Inflammatory macrophage treated with lipopolysaccharide for 4 hours (primary cell): ENCODE measurements around the gene KRT34.
A peak's percentile ranks its signal among the peaks of the same experiment; 100 is the strongest.
"Not testable (repeated sequence)": the region's sequence is repeated elsewhere in the genome, so short reads cannot be mapped to it uniquely, and the experiment has no call there.

Experiments used
- DNase-seq: peaks from one replicate; pipeline ENCODE4 v3.0.0-alpha.2; 2020

Gene KRT34

DNA sequence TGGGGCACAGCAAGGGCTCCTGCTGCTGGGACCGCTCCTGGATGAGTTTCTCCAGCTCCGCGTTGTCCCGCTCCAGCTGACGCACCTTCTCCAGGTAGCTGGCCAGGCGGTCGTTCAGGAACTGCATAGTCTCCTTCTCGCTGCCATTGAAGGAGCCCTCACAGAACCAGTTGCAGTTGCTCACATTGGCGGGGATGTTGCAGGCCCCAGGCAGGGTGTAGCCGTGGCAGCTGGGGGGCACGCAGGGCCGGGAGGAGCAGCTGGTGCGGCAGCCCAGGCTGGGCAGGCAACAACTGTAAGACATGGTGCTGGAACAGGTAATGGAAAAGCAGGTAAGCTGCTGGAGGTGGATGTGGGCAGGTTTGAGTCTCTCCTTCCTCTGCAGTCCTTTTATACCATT, at the start of gene KRT34:
KRT34 (minus strand) TSS at position 364 of the 400 bp plus-strand sequence; CDS start at position 304, 60 bp downstream.
- DNase-seq: not testable (repeated sequence)

DNA sequence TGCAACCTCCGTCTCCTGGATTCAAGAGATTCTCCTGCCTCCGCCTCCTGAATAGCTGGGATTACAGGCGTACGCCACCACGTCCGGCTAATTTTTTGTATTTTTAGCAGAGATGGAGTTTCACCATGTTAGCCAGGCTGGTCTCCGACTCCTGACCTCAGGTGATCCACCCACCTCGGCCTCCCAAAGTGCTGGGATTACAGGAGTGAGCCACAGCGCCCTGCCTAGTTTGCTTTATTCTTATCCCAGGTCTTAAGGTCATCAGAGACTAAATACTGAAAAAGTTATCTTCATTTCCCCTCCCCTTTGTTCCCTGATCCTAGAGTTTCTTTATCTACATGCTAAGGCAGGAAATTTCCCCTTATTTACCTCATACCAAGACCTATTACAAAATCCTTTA, 48.3 kb upstream of the KRT34 start:
- not testable (repeated sequence) for DNase-seq

DNA sequence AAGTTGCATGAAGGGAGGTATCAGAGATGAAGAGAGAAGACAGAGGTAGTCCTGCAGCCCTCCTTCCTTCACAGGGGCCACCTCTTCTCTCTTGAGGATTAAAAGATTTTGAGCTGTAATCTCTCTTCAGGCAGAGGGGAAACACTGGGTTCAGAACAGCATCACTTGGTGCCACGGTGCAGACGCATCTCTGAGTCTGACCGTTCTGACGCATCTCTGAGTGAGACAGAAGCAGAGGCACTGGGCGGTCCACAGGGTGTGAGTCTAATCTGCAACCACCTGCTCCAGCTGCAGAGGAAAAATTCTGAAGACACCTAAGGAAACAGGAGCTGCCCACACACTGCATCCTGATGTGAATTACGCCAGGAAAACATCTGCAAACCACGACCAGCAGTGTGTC, 47.6 kb upstream of the KRT34 start:
- DNase-seq: no peak

DNA sequence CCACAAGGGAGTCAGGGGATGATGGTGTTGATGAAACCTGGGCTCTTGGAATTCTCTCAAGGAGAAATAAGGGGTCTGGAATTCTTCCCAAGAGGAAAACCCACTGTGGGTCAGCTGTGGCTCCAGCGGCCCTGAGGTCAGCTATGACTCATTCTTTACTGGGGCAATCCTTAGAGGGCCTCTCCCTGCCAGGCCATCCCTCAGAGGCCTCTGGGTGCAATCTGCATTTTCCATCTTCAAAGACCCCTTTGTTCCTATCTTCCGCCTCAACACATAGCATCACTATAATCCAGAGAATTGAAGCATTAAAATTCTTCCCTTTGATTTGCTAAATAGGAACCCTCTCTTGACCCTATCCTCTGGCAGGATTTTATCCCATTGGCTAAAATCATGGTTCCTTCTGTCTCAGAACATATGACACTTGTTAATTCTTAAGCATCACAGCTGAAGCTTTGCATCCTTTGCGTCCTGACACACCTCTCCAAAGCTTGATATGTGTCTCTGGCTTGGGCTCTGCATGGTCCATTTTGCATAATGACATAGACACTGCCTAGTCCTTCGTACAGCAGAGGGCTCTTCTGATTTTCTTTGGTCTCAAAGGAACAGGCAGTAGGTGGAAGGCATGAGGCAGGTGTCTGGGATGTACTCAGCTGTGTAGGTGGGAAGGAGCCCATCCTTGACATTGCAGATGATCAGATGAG, 46.6 kb upstream of the KRT34 start:
- no peak for DNase-seq

DNA sequence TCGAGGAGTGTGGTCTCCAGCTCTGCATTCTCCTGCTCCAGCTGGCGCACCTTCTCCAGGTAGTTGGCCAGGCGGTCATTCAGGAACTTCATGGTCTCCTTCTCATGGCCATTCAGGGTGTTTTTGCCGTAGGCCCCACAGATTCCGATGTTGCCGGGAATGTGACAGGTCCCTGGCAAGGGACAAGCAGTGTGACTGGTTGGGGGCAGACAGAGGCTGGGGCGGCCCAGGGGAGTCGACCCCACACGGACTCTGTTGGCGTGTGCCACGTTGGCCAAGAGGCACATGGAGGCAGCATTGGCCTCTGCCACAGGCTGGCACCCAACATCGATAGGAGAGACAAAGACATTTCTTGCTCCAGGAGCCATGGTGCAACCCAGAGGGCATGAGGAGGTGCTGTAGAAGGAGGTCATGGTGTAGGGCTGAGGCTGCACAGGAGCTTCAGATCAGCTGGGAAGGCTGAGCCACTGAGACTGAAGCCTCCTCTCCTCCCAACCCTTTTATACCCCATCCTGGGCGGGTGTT, 42.1 kb upstream of the KRT34 start, which contains the start of gene KRT37:
KRT37 (minus strand) TSS at position 475 of the 525 bp plus-strand sequence; CDS start at position 413, 62 bp downstream.
- no peak for DNase-seq

DNA sequence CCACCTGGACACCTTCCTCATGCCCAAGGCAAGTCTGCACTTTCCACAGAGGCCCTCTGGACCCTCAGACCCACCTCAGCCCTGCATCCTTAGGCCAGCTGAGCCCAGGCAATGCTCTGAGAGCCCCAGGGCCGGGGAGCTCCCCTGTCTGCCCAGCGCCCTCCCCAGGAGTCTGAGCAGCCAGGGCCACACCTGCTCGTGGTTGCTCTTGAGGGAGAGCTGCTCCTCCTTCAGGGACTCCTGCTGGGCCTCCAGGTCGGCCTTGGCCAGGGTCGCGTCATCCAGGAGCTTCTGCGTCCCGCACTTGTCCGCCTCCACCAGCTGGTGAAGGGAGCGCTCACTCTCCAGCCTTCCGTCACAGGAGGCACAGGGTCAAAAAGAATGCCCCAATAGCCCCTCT, 40.5 kb upstream of the KRT34 start:
- not testable (repeated sequence) for DNase-seq

DNA sequence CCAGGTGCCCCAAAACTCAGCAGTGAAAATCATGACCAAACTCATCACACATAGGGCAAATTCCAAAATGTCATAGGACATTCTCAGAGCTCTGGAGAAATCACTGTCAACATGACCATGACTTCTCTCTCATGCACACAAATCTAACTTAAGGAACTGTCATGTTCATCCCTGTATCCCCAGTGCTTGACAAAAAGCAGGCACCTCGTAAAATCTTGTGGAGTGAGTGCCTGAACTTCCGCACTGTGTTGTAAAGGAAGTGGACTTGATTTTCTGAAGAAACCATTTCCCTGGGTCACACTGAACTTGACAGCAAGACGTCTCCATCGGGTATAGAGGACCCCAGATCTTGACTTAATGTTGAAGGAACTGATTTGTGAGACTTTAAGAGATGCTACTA, 39.5 kb upstream of the KRT34 start:
- DNase-seq: no peak

DNA sequence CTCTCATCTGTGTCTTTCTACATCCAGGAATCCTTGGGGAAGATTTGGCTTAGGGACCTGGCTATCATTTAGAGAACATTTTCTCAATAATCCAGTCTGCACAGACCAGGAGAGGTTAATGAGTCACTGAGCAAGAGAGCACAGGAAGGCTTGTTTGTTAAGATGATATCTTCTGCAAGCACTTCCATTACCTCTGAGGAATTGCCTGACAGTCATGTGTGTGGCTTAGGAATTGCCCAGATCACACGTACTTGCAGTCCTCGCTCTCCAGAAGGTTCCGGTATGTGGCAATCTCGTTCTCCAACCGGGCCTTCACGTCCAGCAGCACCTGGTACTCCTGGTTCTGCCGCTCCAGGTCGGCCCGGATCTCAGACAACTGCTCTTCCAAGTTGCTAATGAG, 39.0 kb upstream of the KRT34 start:
- DNase-seq: no peak

DNA sequence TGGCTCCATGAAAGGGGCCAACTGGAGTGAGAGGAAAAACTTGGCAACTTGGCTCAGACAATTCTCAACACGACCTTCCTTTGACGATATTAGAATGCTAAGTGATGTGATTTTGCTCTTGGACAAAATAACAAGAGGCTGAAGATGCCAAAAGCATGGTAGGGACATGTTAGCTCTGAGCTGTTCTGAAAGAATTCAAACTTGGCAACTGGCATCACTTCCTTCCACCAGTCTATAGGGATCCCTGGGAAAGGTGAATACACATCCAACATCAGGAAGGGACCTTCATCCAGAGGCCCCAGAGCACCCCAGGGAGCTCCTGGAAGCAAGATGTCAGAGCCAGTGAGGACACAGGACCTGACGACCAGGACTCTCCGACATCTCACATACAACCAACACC, 38.0 kb upstream of the KRT34 start:
- no peak for DNase-seq

DNA sequence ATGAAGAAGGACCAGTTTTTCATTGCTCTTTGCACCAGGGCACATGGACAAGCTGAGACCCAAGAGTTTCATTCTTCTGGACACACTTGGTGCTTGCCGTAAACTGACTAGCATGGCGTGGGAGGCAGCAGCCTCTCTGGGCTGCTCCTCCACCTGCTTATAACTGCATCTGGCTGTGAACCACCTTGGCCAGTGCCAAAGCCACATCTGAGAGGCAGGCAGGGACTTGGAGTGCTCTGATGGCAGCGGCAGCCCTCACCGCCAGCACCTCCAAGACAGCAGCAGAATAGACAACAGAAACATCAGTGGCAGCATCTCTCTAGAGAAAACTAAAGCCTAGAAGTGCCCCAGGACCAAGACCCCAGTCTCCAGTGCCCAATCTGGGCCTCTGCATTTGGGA, 37.6 kb upstream of the KRT34 start:
- no peak for DNase-seq

DNA sequence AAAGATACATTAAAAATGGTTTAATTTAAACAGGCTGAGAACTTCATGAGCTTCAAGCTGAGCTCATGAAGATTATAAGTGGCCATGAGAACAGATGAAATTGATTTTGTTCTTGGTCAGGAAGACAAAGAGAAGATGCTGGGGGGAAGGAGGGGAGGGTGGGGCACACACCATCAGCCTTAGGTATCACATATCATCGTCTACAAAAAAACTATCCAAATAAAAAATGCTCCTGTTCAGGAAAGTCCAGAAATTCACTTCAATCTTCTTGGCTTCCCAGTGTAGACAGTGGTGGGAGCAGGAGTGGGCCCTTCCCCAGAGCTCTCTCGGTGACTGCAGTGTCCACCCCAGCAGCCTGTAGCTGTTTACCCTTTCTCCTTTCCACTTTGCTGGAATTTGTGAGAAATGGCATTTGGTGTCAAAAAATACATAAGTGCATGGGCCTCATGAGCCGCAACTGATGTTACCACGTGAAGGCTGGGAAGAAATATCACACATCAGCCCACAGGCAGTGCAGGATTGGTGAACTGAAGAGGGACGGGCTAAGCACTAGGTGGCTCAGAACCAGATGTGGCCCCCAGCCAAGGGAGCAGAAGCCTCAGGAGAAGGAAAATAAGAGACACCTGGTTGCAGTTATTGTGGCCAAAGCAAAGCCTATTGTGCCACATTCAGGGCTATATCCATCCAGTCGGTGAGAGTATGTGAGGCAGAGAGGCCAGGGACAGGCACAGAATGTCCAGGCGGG, 36.2 kb upstream of the KRT34 start:
- no peak for DNase-seq

DNA sequence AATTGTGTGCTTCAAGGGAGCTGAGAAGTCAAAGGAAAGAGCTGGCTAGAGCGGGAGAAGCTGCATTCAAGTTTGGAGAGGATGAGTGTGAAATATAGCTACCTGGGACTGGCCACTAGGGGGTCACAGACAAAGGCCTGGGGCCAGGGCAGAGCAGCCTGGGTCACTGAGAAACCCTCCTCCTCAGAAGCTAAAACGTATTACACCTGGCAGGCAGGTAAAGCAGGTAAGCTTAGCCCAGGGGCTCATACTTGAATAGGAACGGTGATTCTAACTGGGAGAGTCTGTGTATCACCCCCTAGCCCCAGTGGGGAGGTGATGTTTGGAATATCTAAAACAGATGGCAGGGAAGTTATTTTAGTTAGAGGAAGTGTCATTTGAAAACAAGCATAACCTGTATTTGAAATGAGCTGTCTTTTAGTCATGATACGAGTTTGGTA, 35.5 kb upstream of the KRT34 start:
- no peak for DNase-seq

DNA sequence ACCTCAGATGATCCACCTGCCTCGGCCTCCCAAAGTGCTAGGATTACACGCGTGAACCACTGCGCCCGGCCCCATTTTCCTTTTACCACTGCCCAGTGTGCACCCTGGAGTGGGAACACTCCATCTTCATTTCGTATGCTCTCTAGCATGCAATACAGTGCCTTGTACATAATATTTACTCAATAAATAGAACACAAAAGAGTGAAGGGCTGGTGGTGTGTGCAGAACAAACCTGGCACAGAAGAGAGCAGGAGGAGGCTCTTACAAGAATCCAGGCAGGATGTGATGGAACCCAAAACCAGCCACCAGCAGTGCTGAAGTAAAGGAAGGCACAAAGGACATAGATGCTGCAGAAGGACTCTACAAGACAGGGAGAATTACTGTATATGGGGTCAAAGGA, 35.0 kb upstream of the KRT34 start:
- no peak for DNase-seq

DNA sequence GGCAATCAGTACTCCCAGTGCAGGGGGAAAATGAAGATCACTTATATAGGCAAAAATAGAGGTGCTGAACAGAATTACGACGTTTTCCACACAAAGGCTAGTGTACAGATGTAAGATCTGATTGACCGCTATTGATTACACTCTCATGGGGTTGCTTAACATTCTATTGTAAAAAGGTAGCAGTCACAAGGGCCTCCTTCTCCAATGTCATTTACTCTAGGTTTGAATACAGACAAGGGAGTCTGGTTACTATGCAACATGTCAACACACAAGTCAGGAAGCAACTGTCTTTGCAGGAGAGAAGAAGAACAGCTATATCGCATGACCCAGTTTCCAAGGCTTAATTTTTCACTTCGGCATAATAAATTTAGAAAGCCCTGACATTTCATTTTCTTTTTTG, 34.4 kb upstream of the KRT34 start:
- DNase-seq: no peak

DNA sequence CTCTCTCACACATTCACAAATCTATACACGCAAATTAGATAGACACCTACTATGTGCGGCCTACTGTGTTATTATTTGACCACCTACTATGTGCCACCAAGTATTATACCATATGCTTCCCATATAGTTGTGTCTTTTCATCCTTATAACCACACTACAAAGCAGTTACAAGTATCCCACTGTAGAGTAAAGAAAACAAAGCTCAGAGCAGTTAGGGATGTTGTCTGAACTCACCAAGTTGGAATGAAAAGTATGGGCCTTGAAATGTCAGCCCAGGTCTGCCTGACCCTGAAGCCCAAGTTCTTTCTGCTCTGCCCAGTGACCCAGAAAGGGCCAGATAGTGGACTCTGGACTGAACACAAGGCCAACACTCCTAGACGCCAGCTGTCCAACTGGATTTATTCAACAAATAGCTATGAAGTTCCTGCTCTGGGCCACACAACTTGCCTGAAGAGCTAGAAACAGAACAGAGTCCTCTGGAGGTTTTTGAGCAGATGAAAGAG, 33.8 kb upstream of the KRT34 start:
- no peak for DNase-seq

DNA sequence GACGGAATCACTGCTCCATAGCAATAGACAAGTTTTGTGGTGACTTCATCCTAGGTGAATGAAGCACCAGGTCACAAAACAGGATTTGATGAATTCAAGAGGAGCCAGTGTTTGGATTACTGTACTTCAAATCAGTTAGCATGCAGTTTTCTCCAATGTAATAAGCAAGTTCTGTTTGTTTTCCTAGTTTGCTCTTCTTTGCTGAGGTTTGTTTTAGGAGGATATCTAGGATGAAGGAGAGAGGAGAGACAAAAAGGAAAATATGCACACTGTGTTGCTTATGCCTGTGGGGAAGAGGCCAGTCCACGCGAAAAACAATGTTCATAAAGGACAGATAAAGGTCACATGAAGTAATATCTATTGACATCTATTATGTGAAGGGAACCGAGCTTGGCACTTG, 33.3 kb upstream of the KRT34 start:
- DNase-seq: no peak

DNA sequence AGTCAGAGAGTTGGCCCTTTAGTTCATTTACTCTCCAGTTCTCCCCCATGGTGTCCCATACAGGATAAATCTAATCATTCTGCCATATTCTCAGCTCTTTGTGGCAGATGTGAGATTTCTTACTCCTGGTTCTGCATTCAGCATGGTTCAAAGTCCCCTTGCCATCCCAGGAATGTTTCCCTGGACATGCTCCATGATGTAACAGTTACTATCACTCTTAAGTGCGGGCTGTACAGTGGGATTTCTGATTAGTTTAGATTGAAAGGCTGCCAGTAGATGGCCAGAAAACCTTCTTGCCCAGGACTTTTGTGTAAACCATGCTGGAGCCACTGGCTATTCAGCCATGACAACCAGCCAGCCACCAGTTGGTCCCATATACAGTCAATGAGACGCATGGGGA, 31.9 kb upstream of the KRT34 start:
- DNase-seq: no peak

DNA sequence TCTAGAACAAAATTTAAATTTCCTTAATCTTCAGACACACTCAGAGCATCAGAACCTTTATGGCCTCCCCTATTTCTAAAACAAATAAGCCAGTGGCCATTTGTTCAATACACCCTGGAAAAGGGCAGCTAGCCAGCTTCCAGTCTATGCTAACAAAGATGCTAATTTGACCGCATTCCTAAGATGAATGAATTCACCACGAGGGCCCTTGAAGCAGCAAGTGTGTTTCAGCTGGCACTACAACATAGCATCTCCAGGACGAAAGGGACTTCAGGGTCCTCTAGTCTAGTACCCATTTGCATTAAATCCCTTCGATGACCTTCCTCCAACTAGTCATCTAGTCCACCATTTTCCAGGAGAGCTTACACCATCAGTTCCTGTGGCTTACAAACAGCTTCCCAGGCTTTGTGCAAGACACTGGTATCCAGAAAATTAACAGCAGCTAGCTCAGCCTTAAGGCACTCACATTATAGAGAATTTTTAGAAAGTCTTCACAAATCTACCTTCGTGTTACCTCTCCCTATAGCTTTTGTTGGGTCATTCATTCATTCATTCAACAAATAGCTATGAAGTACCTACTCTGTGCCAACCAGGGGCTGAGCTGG, 31.3 kb upstream of the KRT34 start:
- no peak for DNase-seq

DNA sequence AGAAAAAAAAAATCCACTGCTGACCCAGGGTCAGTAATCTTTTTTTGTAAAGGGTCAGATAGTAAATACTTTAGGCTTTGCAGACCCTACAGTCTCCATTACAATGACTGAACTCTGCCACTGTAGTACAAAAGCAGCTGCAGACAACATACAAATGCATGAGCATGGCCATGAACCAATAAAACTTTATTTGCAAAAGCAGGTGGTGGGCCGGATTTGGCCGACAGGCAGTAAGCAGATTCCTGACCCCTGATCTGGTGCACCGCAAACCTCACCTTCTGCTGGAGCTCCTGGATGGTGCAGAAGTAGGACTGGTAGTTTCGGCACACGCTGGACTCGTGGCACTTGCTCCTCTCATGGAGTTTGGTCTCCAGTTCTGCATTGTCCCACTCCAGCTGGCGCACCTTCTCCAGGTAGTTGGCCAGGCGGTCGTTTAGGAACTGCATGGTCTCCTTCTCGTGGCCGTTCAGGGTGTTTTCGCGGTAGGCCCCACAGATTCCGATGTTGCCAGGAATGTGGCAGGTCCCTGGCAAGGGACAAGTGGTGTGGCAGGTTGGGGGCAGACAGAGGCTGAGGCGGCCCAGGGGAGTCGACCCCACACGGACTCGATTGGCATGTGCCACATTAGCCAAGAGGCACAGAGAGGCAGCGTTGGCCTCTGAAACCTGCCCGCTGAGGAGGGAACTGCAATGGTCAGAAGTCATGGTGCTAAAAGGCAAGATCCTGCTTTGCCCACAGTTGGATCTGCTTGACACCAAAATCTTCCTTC, 29.1 kb upstream of the KRT34 start:
- no peak for DNase-seq

DNA sequence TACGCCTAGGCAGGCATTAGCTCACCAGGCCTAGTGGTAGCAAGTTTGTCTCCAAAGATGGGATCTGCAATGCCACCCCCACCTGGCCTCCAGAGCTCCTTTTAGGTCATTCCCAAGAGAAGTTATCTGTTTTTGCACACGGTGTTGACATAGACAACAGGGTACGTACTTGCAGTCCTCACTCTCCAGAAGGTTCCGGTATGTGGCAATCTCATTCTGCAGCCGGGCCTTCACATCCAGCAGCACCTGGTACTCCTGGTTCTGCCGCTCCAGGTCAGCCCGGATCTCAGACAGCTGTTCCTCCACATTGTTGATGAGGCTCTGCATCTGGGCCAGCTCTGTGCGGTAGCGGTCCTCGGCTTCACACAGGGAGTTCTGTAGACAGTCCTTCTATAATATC, 25.1 kb upstream of the KRT34 start:
- DNase-seq: no peak

DNA sequence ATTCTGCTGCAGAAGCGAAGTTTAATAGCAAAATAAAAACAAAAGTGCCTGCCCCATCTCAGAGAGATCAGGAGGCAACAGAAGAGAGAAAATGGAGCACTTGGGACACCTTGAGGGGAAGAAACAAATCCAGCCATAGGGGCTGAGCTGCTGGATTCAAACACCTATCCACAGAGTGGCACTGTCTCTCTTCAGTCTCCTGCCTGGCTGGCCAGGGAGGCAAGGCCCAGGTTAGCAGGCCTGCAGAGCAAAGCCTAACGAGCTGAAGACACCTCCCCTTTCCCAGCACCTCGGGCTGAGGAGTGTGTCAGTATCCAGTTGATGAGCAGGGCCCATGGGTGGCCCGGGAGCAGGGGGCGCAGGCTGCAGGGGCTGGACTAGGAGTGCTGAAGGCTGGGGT, 24.1 kb upstream of the KRT34 start:
- no peak for DNase-seq

DNA sequence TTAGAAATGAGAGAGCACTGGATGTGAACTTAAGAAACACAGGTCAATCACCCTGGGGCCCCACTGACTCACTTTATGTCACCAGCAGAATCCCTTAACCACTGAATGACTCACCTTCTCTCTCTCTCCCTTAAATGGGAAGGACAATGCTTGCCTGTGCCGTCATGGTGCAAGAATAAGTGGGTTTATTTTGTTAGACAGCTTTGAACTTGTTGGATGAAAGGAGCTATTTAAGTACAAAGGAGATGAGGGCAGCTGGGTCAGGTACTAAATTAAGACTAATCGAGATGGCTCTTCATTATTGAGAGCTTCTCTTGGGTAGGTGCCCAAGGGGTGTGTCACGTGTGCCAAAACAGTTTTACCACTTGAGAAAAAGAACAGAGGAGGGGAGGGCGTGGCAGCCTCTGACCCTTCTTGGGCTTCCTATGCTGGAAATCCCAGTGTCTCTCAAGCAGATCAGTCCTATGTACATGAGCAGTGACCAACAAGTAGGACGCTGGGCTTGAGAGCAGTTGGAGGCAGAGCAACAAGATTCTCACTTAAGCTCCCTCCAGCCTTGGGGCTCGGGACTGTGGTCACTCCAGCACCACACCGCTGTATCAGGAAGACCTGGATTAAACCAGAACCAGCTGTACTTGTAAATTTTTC, 22.0 kb upstream of the KRT34 start:
- peak; percentile 63 for DNase-seq
